Choroid plexus epithelial cell (primary cell): ENCODE measurements around the gene NMRK2.

ENCODE experiments used
- DNase-seq: peaks from one replicate; pipeline ENCODE4 v3.0.0-alpha.2; 2010; ENCODE audit warnings: low read depth
- H3K4me3 ChIP-seq: 2 replicates; pipeline ENCODE4 v1.5.1; 2011; ENCODE audit warnings: low read depth, mild to moderate bottlenecking, control low read depth, low read length, moderate library complexity
- CTCF ChIP-seq: conservative IDR thresholded peaks from 2 replicates; pipeline ENCODE4 v1.5.1; 2011; ENCODE audit warnings: low read depth, mild to moderate bottlenecking, control low read depth, inconsistent platforms, low read length, moderate library complexity

The NMRK2 gene

GRCh38 chr19:3899531-3900294 is 33.2 kb upstream of the NMRK2 start:
- TF ChIP-seq CTCF, result no peak
- DNase-seq, result no peak
- H3K4me3 ChIP-seq, result no peak overlapping the region

- TF ChIP-seq CTCF, result no peak
Measured at GRCh38 chr19:3902317-3902973, 30.4 kb upstream of the NMRK2 start.

GRCh38 chr19:3904233-3904632 is 28.6 kb upstream of the NMRK2 start:
- DNase-seq, result no peak
- TF ChIP-seq CTCF, result no peak
- no peak overlapping the region for H3K4me3 ChIP-seq

More at GRCh38 chr19:3902317-3902973, 30.4 kb upstream of the NMRK2 start:
- no peak overlapping the region for H3K4me3 ChIP-seq
- DNase-seq, result no peak

- H3K4me3 ChIP-seq, result no peak overlapping the region
- no peak for TF ChIP-seq CTCF
Measured at GRCh38 chr19:3907626-3908265, 25.1 kb upstream of the NMRK2 start.

GRCh38 chr19:3908266-3909054 is 24.4 kb upstream of the NMRK2 start:
- TF ChIP-seq CTCF, result no peak
- H3K4me3 ChIP-seq, result no peak overlapping the region
- no peak for DNase-seq

More at GRCh38 chr19:3907626-3908265, 25.1 kb upstream of the NMRK2 start:
- DNase-seq, result no peak

GRCh38 chr19:3910105-3910504 is 22.8 kb upstream of the NMRK2 start:
- no peak overlapping the region for H3K4me3 ChIP-seq
- DNase-seq, result no peak
- no peak for TF ChIP-seq CTCF
